ENCODE measurements around the gene SUPT7L.
"Not testable (repeated sequence)": the region's sequence is repeated elsewhere in the genome, so short reads cannot be mapped to it uniquely, and the experiment has no call there.

SUPT7L gene

GRCh38 chr2:27683390-27684071 lies 20.1 kb upstream of the SUPT7L start:
- Histone ChIP-seq H3K4me3 (replicated peaks; ENCODE audit: low read depth, low read length) (no peak overlapping the region), H3K27me3 (replicated peaks; ENCODE audit: control insufficient read depth, insufficient read depth, low read length) (no peaks in the 10 kb centered on the region), H3K36me3 (ENCODE audit: control insufficient read depth, insufficient read depth, low read length) (peaks cover 6% of the 10 kb centered on the region)
- TF ChIP-seq, protein P1, sequence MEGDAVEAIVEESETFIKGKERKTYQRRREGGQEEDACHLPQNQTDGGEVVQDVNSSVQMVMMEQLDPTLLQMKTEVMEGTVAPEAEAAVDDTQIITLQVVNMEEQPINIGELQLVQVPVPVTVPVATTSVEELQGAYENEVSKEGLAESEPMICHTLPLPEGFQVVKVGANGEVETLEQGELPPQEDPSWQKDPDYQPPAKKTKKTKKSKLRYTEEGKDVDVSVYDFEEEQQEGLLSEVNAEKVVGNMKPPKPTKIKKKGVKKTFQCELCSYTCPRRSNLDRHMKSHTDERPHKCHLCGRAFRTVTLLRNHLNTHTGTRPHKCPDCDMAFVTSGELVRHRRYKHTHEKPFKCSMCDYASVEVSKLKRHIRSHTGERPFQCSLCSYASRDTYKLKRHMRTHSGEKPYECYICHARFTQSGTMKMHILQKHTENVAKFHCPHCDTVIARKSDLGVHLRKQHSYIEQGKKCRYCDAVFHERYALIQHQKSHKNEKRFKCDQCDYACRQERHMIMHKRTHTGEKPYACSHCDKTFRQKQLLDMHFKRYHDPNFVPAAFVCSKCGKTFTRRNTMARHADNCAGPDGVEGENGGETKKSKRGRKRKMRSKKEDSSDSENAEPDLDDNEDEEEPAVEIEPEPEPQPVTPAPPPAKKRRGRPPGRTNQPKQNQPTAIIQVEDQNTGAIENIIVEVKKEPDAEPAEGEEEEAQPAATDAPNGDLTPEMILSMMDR (IDR thresholded peaks at IDR 0.05; ENCODE audit: insufficient read depth, low read length, poor library complexity, severe bottlenecking): peak; percentile 98
- DNase-seq (ENCODE audit: extremely low read depth, insufficient read length): peak; percentile 51

GRCh38 chr2:27682334-27682771 lies 18.9 kb upstream of the SUPT7L start:
- not testable (repeated sequence) for DNase-seq (ENCODE audit: extremely low read depth, insufficient read length); H3K27me3 ChIP-seq (replicated peaks; ENCODE audit: control insufficient read depth, insufficient read depth, low read length); H3K4me3 ChIP-seq (replicated peaks; ENCODE audit: low read depth, low read length); H3K36me3 ChIP-seq (ENCODE audit: control insufficient read depth, insufficient read depth, low read length)

DNA sequence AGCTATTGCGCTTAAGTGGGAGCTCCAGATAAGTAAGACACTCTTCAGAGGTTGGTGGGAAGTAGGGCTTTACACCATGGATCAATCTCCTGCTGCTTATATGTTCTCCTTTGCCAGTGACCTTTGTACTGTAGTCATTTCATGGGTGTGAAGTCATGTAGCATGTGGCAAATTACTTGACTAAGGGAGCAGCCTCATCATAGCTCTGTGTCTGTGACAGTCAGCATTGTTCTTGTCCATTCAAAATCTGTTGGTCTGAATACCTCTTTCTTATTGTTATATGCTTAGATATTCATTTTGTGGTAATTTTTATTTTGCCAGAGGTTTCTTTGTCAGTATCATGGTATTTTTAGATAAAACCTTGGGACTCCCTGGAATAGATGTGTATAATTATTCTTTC lies 18.4 kb upstream of the SUPT7L start:
- peaks cover 6% of the 10 kb centered on the region for H3K36me3 ChIP-seq (ENCODE audit: control insufficient read depth, insufficient read depth, low read length)
- no peak overlapping the region for H3K4me3 ChIP-seq (replicated peaks; ENCODE audit: low read depth, low read length)
- DNase-seq (ENCODE audit: extremely low read depth, insufficient read length): no peak
- no peaks in the 10 kb centered on the region for H3K27me3 ChIP-seq (replicated peaks; ENCODE audit: control insufficient read depth, insufficient read depth, low read length)
- TF ChIP-seq, protein P1 (IDR thresholded peaks at IDR 0.05; ENCODE audit: insufficient read depth, low read length, poor library complexity, severe bottlenecking): no peak

DNA sequence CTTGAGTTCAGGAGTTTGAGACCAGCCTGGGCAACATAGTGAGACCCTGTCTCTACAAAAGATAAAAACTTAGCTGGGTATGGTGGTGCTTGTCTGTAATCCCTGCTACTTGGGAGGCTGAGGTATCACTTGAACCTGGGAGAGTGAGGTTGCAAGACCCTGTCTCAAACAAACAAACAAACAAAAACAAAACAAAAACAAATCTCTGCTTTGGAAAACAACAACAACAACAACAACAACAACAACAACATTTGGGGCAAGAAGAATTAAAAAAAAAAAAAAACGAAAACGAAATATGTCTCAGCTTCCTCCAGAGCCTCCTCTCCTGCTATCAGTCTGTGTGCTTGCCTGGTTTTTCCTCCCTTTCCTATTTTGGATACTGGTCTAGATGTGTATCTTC lies 17.2 kb upstream of the SUPT7L start:
- TF ChIP-seq, protein P1 (IDR thresholded peaks at IDR 0.05; ENCODE audit: insufficient read depth, low read length, poor library complexity, severe bottlenecking): no peak
- peaks cover 5% of the 10 kb centered on the region for H3K36me3 ChIP-seq (ENCODE audit: control insufficient read depth, insufficient read depth, low read length)

DNA sequence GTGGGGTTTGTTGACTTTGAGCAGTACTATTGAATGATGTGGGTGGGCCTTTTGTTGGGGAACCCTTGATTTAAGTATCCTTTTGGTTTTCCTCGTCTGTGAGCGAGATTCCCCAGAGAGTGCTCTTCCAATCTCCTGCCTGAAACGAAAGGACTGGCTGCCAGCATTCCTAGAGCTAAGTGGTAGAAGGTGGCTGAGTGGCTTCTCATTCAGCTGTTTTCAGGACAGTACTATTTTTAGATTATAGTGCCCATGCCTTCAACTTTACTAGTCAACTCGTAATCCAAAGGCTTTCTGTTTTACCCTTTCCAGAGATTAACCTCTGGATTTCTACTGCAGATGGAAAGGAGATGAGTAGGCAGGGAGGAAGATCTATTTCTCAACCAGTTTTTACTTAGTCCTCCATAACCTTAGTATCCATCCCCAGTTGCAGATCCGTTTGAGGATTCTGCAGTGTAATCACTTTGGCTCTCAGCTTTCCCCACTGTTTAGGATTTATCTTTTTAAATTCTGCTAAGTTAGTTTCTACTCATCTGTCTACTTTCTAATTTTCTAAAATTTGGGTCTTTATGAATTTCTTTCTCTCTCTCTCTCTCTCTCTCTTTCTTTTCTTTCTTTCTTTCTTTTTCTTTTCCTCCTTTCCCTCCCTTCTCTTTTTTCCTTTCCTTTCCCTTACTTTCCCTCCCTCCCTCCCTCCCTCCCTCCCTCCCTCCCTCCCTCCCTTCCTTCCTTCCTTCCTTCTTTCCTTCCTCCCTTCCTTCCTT lies 9.5 kb upstream of the SUPT7L start:
- no peak for DNase-seq (ENCODE audit: extremely low read depth, insufficient read length)
- Histone ChIP-seq H3K27me3 (replicated peaks; ENCODE audit: control insufficient read depth, insufficient read depth, low read length) (no peaks in the 10 kb centered on the region), H3K36me3 (ENCODE audit: control insufficient read depth, insufficient read depth, low read length) (peaks cover 8% of the 10 kb centered on the region), H3K4me3 (replicated peaks; ENCODE audit: low read depth, low read length) (no peak overlapping the region)
- TF ChIP-seq, protein P1 (IDR thresholded peaks at IDR 0.05; ENCODE audit: insufficient read depth, low read length, poor library complexity, severe bottlenecking): no peak

More for the DNA sequence above, 17.2 kb upstream of the SUPT7L start:
- DNase-seq (ENCODE audit: extremely low read depth, insufficient read length): no peak
- H3K4me3 ChIP-seq (replicated peaks; ENCODE audit: low read depth, low read length): no peak overlapping the region
- no peaks in the 10 kb centered on the region for H3K27me3 ChIP-seq (replicated peaks; ENCODE audit: control insufficient read depth, insufficient read depth, low read length)

DNA sequence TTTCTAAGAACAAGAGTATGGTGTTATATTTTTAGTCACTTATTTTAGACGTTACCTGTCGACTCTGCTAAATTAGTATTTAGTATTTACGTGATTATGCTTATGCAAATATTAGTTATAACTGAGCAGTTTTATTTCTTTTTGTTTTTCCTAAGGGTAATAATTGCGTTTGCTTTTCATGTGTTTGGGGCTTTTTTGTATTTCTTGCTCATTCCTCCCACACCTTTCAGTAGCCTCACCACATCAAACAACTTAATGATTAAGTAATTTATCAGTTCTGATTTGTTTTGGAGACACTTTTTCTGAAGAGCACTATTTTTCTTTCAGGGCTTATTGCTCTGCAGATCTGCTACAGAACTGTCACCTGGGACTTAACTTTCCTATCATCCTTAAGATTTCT lies 7.8 kb upstream of the SUPT7L start:
- Histone ChIP-seq H3K27me3 (replicated peaks; ENCODE audit: control insufficient read depth, insufficient read depth, low read length) (no peaks in the 10 kb centered on the region), H3K4me3 (replicated peaks; ENCODE audit: low read depth, low read length) (no peak overlapping the region), H3K36me3 (ENCODE audit: control insufficient read depth, insufficient read depth, low read length) (peaks cover 8% of the 10 kb centered on the region)
- DNase-seq (ENCODE audit: extremely low read depth, insufficient read length): no peak
- TF ChIP-seq, protein P1 (IDR thresholded peaks at IDR 0.05; ENCODE audit: insufficient read depth, low read length, poor library complexity, severe bottlenecking): no peak
